Transverse colon (tissue), 4 donors: Measurements from ENCODE around the gene TENM4. TPM values are rescaled to one million over a fixed set of nuclear protein-coding genes. Genes with fewer than 3 reads are reported as not detected.

ENCODE experiments used
- DNase-seq: peaks from one replicate; pipeline ENCODE4 v3.0.0-alpha.2; 2019
- H3K27ac ChIP-seq, 4 donors: fragments of 200-600 bp; sonication (generic); 2 replicates each; pipeline ENCODE4 v1.5.1; 2016 to 2018; ENCODE audit warnings: inconsistent platforms in 4 of 4
- H3K27me3 ChIP-seq: fragments of 200-600 bp; sonication (generic); 2 replicates; pipeline ENCODE4 v1.5.1; 2017; ENCODE audit warnings: inconsistent platforms
- H3K36me3 ChIP-seq, 4 donors: fragments of 200-600 bp; sonication (generic); 2 replicates each; pipeline ENCODE4 v1.5.1; 2017 to 2019; ENCODE audit warnings: inconsistent platforms in 4 of 4
- H3K4me1 ChIP-seq, 4 donors: fragments of 200-600 bp; sonication (generic); 2 replicates each; pipeline ENCODE4 v1.5.1; 2017 to 2020; ENCODE audit warnings: inconsistent platforms in 4 of 4
- H3K4me3 ChIP-seq, 4 donors: fragments of 200-600 bp; sonication (generic); 1 replicate in 1 of 4; 2 replicates in 3 of 4; pipeline versions ENCODE4 v1.5.1 to v1.6.1; 2017 to 2019; ENCODE audit warnings: inconsistent platforms in 4 of 4
- H3K9me3 ChIP-seq, 2 donors: fragments of 200-600 bp; sonication (generic); 2 replicates each; pipeline ENCODE4 v1.5.1; 2017 to 2019; ENCODE audit warnings: inconsistent platforms in 2 of 2
- EP300 ChIP-seq: sonication (generic); formaldehyde crosslinking; IDR thresholded peaks from one replicate; pipeline ENCODE4 v1.6.1; 2017; ENCODE audit warnings: antibody characterized with exemption, low read depth
- POLR2A ChIP-seq: fragments of 450-650 bp; IDR thresholded peaks from one replicate; pipeline ENCODE4 v1.6.1; 2016; ENCODE audit warnings: antibody characterized with exemption, mild to moderate bottlenecking, moderate library complexity
- POLR2AphosphoS5 ChIP-seq, 3 donors: sonication (generic); formaldehyde crosslinking; IDR thresholded peaks; one replicate each; pipeline ENCODE4 v1.6.1; 2016; ENCODE audit warnings: antibody characterized with exemption in 3 of 3
- WGBS, 2 donors: methylation state at CpG; one replicate each; pipeline ENCODE4 v1.1.5; 2018; ENCODE audit warnings: low coverage in 1 of 2; 5-methylcytosine and 5-hydroxymethylcytosine counted together
- in situ Hi-C, 4 donors: fragments of 200-750 bp; cut with MboI; loops; one replicate each; pipeline versions ENCODE4 v1.15.0 to v1.15.1; 2017; ENCODE audit warnings: low sequenced_read_pairs in 3 of 4, low pct_ligation_motif_present in 1 of 4, low pct_unique_long_range_greater_than_20kb in 1 of 4
- intact Hi-C: fragments of 100-400 bp; cut with DNase I; formaldehyde crosslinking; loops from one replicate; pipeline ENCODE4 v1.15.1; 2023; ENCODE audit warnings: low total_unique reads
- total RNA-seq, 4 donors: library from RNA; depleted of rRNA; stranded (reverse); fragments of >200 nt; gene quantifications; one replicate each; pipeline ENCODE4 v1.1.0, GENCODE V29; 2016
- TF ChIP-seq, protein P1 (sequence below), 5 experiments: fragments of 200-600 bp in 3 of 5; fragments of 450-650 bp in 2 of 5; sonication (generic) in 3 of 5; IDR thresholded peaks; 1 replicate in 2 of 5; 2 replicates in 3 of 5; pipeline ENCODE4 v1.5.1; 2016 to 2017; ENCODE audit warnings: antibody characterized with exemption in 5 of 5, inconsistent platforms in 3 of 5, mild to moderate bottlenecking in 2 of 5, moderate library complexity in 1 of 5

Gene TENM4
- total RNA-seq, 4 donors from 2014 or later, result 0.14 to 0.79 (median 0.39) TPM

DNA sequence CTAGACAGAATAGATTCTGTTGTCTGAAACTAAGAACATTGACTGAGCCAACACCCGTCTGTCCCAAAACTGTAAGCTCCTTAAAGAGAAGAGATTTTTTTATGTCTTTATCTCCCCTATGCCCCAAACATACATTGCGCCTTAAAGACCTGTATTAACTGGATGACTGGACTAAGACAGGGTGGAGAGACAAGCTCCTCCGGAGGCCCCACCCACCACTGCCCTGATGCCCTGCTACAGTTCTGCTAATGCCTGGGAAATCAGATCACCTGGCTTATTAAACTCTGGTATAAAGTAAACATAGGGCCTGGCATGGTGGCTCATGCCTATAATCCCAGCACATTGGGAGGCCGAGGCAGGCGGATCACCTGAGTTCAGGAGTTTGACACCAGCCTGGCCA, 203.7 kb downstream of the TENM4 start:
- no peak for DNase-seq
- in situ Hi-C loops, result no loop called here
- Histone ChIP-seq H3K4me1 (no peaks in the 10 kb centered on the region), H3K36me3 (no peaks in the 10 kb centered on the region), H3K27ac (no peak overlapping the region), H3K27me3 (no peaks in the 10 kb centered on the region), H3K4me3 (no peak overlapping the region), H3K9me3 (no peaks in the 10 kb centered on the region)
- 86 to 90% methylated on average over 4 to 5 of the region's 5 CpGs for WGBS, 2 donors
- TF ChIP-seq POLR2AphosphoS5 (IDR thresholded peaks at IDR 0.05) (no peak), POLR2A (no peak), EP300 (no peak)
- TF ChIP-seq, protein P1, sequence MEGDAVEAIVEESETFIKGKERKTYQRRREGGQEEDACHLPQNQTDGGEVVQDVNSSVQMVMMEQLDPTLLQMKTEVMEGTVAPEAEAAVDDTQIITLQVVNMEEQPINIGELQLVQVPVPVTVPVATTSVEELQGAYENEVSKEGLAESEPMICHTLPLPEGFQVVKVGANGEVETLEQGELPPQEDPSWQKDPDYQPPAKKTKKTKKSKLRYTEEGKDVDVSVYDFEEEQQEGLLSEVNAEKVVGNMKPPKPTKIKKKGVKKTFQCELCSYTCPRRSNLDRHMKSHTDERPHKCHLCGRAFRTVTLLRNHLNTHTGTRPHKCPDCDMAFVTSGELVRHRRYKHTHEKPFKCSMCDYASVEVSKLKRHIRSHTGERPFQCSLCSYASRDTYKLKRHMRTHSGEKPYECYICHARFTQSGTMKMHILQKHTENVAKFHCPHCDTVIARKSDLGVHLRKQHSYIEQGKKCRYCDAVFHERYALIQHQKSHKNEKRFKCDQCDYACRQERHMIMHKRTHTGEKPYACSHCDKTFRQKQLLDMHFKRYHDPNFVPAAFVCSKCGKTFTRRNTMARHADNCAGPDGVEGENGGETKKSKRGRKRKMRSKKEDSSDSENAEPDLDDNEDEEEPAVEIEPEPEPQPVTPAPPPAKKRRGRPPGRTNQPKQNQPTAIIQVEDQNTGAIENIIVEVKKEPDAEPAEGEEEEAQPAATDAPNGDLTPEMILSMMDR (IDR thresholded peaks at IDR 0.05), result no peak
- intact Hi-C loops, result no loop called here

DNA sequence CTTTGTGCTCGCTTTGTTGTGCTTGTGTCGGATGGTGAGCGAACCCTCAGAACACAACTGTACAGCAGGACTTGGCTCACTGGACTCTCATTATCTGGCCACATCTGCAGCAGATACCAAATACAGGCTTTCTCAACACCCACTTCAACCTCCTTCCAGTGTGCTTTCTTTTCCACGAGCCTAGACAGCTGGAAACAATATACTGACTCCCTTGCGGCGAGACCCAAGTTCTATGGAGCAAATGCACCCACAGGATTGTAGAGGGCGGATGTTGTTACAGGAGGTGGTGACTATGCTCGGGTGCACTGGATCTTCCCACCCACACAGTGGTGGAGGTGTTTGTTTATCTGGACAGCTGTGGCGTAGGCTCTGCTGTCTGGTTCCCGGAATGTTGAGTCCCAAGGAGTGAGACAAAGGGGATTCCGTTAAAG, 204.3 kb downstream of the TENM4 start:
- Histone ChIP-seq H3K4me3 (no peak overlapping the region), H3K4me1 (no peaks in the 10 kb centered on the region), H3K27me3 (no peaks in the 10 kb centered on the region), H3K9me3 (no peaks in the 10 kb centered on the region), H3K36me3 (no peaks in the 10 kb centered on the region), H3K27ac (no peak overlapping the region)
- intact Hi-C loops (no loop called here), in situ Hi-C loops (no loop called here)
- no peak for DNase-seq
- 62 to 79% methylated on average over 4 to 11 of the region's 11 CpGs for WGBS, 2 donors
- TF ChIP-seq POLR2A (no peak), POLR2AphosphoS5 (IDR thresholded peaks at IDR 0.05) (no peak)

DNA sequence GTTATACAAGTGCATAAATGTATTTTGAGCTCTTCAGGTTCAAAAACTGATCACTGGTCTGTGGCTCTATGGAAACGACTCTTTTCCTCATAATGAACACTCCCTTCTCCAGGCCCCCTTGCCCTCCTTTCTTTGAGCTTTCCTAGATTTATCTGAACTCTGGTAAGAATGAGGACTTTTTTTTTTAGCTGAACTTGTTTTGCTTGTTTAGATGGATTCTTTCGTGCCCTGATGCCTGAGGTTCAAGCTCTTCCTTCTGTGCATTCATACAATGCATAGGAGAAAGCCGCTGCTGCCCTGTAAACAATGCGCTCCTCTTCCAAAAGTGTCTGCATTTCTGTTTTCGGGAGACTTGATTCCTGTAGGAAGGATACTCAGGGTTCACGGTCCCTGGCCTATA, 205.1 kb downstream of the TENM4 start:
- Histone ChIP-seq H3K9me3 (no peaks in the 10 kb centered on the region), H3K27me3 (no peaks in the 10 kb centered on the region), H3K36me3 (no peaks in the 10 kb centered on the region), H3K4me1 (no peaks in the 10 kb centered on the region), H3K27ac (no peak overlapping the region), H3K4me3 (no peak overlapping the region)
- intact Hi-C loops (no loop called here), in situ Hi-C loops (no loop called here)
- no peak for DNase-seq
- WGBS, 2 donors, result 73 to 90% methylated on average over 6 of the region's 6 CpGs
- TF ChIP-seq, protein P1 (IDR thresholded peaks at IDR 0.05), result no peak

DNA sequence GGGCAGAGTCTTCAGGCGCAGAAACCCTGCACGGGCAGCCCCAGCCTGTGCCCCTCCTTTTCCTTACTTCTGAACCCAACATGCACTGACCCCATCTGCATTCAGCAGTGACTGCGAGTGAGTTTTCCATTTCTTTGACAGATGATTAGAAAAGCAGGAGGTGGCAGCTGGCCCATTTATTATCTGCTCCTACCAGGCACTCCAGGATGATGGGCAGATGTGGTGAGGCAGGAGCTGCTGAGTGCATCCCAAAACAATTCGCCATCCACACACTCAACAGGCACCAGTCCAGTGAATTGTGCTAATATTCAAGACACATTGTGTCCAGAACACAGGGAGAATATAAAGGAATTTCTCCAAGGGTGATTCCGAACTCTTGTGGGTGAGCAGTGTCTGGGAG, 208.5 kb downstream of the TENM4 start:
- Histone ChIP-seq H3K36me3 (no peaks in the 10 kb centered on the region), H3K9me3 (no peaks in the 10 kb centered on the region), H3K27me3 (no peaks in the 10 kb centered on the region), H3K27ac (no peak overlapping the region), H3K4me3 (no peak overlapping the region), H3K4me1 (no peaks in the 10 kb centered on the region)
- no peak for TF ChIP-seq POLR2AphosphoS5 (IDR thresholded peaks at IDR 0.05)
- TF ChIP-seq POLR2A, result no peak
- no peak for TF ChIP-seq EP300
- TF ChIP-seq, protein P1 (IDR thresholded peaks at IDR 0.05), result no peak
- 89% methylated on average over 5 of the region's 5 CpGs; no CpG with 5 or more reads in 1 of the 2 donors for WGBS, 2 donors
- DNase-seq, result no peak
- intact Hi-C loops (no loop called here), in situ Hi-C loops (no loop called here)

DNA sequence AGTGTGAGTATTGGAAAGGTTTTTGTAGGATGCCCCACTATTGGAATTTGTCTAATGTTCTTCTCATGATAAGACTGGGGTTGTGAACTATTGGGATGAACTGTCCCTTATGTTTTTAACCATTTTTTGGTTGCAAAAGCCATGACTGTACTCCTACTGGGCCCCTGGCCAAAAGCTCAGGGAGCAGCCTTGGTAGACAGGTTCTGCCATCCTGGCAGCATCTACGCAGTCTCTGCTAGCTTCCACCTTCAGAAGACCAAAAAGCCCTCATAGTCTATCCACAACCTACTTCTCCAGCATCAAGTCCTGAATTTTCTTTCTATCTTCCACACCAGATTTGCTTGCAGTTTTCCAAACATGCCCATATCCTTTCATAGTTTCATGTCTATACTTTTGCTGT, 211.8 kb downstream of the TENM4 start:
- Histone ChIP-seq H3K4me3 (no peak overlapping the region), H3K36me3 (no peaks in the 10 kb centered on the region), H3K9me3 (no peaks in the 10 kb centered on the region), H3K27ac (no peak overlapping the region), H3K4me1 (no peaks in the 10 kb centered on the region), H3K27me3 (no peaks in the 10 kb centered on the region)
- no peak for DNase-seq
- intact Hi-C loops, result no loop called here
- TF ChIP-seq, protein P1 (IDR thresholded peaks at IDR 0.05), result no peak
- TF ChIP-seq EP300 (no peak), POLR2A (no peak), POLR2AphosphoS5 (IDR thresholded peaks at IDR 0.05) (no peak)
- in situ Hi-C loops, result no loop called here
- WGBS, 2 donors, result 93 to 100% methylated on average over 1 of the region's 1 CpG
